ENCODE measurements around the gene GCSH.
"Not testable (repeated sequence)": the region's sequence is repeated elsewhere in the genome, so short reads cannot be mapped to it uniquely, and the experiment has no call there.

Gene GCSH

GRCh38 chr16:81117436-81117835, 21.2 kb upstream of the GCSH start:
- no peak for TF ChIP-seq CTCF (conservative IDR thresholded peaks at IDR 0.05)
- H3K27ac ChIP-seq, result no peak overlapping the region

- H3K27ac ChIP-seq, result no peak overlapping the region
- TF ChIP-seq CTCF (conservative IDR thresholded peaks at IDR 0.05), result no peak
Observed at GRCh38 chr16:81116285-81116684, 20.1 kb upstream of the GCSH start.

- H3K27ac ChIP-seq, result no peak overlapping the region
- no peak for TF ChIP-seq CTCF (conservative IDR thresholded peaks at IDR 0.05)
Observed at GRCh38 chr16:81112453-81112852, 16.3 kb upstream of the GCSH start.

- H3K27ac ChIP-seq, result not testable (repeated sequence)
Observed at GRCh38 chr16:81109274-81109673, 13.1 kb upstream of the GCSH start.

GRCh38 chr16:81107511-81107910, 11.3 kb upstream of the GCSH start:
- no peak for TF ChIP-seq CTCF (conservative IDR thresholded peaks at IDR 0.05)
- no peak overlapping the region for H3K27ac ChIP-seq

- no peak overlapping the region for H3K27ac ChIP-seq
- no peak for TF ChIP-seq CTCF (conservative IDR thresholded peaks at IDR 0.05)
Observed at GRCh38 chr16:81106826-81107503, 10.8 kb upstream of the GCSH start.

- H3K27ac ChIP-seq, result no peak overlapping the region
- no peak for TF ChIP-seq CTCF (conservative IDR thresholded peaks at IDR 0.05)
Observed at GRCh38 chr16:81105946-81106345, 9.8 kb upstream of the GCSH start.

GRCh38 chr16:81101702-81102101, 5.5 kb upstream of the GCSH start:
- H3K27ac ChIP-seq, result no peak overlapping the region
- no peak for TF ChIP-seq CTCF (conservative IDR thresholded peaks at IDR 0.05)

Data from VCaP (cell line).